ENCODE measurements around the gene KDM3B.

DNA sequence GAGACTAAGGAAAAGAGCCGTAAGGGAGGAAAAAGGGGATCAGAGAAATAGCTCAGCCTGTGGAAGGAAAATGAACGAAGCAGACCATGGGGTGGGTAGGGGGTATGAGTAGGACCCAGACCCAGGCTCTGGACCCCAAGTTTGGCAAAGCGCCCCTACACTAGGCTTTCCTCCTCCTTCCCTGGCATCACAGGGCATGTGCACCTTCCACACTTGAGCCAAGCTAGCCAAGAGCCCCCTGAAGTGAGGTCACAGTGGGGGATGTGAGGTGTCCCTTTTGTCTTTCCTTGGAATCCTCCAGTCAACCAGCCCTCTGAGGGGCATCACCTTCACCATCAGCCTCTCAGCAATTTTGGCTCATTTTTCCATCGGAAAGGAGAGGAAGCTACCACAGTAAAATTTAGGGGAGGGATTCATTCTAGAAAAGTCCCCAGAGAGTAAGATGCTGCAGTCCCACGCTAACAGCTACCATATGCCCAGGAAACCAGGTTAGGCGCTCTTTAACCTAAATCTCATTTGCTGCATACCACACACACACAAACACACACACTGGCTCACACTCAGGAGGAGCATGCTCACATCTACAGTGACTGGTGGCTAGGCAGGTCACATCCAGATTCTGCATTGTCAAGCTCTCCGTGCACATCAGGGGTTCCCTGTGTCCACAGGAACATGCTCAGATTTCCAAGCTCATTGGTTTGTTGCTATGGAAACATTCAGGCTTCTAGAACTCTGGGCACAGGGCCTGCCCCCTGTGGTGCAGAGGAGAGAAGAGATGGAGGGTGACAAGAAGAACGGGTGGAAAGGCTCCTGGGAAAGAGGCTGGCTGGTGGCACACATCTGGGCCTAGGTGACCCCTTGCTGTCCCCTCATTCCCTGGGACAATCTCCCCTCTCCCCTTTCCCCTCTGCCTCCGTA, 96.3 kb downstream of the KDM3B start:
- TF ChIP-seq, protein P1, sequence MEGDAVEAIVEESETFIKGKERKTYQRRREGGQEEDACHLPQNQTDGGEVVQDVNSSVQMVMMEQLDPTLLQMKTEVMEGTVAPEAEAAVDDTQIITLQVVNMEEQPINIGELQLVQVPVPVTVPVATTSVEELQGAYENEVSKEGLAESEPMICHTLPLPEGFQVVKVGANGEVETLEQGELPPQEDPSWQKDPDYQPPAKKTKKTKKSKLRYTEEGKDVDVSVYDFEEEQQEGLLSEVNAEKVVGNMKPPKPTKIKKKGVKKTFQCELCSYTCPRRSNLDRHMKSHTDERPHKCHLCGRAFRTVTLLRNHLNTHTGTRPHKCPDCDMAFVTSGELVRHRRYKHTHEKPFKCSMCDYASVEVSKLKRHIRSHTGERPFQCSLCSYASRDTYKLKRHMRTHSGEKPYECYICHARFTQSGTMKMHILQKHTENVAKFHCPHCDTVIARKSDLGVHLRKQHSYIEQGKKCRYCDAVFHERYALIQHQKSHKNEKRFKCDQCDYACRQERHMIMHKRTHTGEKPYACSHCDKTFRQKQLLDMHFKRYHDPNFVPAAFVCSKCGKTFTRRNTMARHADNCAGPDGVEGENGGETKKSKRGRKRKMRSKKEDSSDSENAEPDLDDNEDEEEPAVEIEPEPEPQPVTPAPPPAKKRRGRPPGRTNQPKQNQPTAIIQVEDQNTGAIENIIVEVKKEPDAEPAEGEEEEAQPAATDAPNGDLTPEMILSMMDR (IDR thresholded peaks at IDR 0.05): no peak
- no peak for TF ChIP-seq POLR2A (IDR thresholded peaks at IDR 0.05)
